Kidney epithelial cell (primary cell): ENCODE measurements around the gene FZD4. TPM values are rescaled to one million over a fixed set of nuclear protein-coding genes. Genes with fewer than 3 reads are reported as not detected.
"Not testable (repeated sequence)": the region's sequence is repeated elsewhere in the genome, so short reads cannot be mapped to it uniquely, and the experiment has no call there.

ENCODE experiments used
- DNase-seq: peaks from one replicate; pipeline ENCODE4 v3.0.0-alpha.2; 2010; ENCODE audit warnings: low read depth
- H3K27me3 ChIP-seq: 2 replicates; pipeline ENCODE4 v1.6.0; 2011; ENCODE audit warnings: low read length; ENCODE audit not compliant: control insufficient read depth, insufficient read depth
- H3K36me3 ChIP-seq: 2 replicates; pipeline ENCODE4 v1.5.1; 2011; ENCODE audit warnings: low read length; ENCODE audit not compliant: control insufficient read depth, insufficient read depth
- H3K4me3 ChIP-seq: 2 replicates; pipeline ENCODE4 v1.5.1; 2011; ENCODE audit warnings: low read depth, mild to moderate bottlenecking, control low read depth, low read length
- total RNA-seq: library from RNA; depleted of rRNA; stranded (reverse); fragments of >200 nt; gene quantifications from 2 replicates; pipeline ENCODE4 v1.2.3, GENCODE V29; 2015
- TF ChIP-seq, protein P1 (sequence below): IDR thresholded peaks from 2 replicates; pipeline ENCODE4 v1.5.1; 2011; ENCODE audit warnings: mild to moderate bottlenecking, moderate library complexity, low read length, control low read depth, inconsistent platforms; ENCODE audit not compliant: insufficient read depth, poor library complexity, severe bottlenecking

FZD4 gene
- total RNA-seq, 1 donor from 2014 or later, result 7.5 TPM

DNA sequence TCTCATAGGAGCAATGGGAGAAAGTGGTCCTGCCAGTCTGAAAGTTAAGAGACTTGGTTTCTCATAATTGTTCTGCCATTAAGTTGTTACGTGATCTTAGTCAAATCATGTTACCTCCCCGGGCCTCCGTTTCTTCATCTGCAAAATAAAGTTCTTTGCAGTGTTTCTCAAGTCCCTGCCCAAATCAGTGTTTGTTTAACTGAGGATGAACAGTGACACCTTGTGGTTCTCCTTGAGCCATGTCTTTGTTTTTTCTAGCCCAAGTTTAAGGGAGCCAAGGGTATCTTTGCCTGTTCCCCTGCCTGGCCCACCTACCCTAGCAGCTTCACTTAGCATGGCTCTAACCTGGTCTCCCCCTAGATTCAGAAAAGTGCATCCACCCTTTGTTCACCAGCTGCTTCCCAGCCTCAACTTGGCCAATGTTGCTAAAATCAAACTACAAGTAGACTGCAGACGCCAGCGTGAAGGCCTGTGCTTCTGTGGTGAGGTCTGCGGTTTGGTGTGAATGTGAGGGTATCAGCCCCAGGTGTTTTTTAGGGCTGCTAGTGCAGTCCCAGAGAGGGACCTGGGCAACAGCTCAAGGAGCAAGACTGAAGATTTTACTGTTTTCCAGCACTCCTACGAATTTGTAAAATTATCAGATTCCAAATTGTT lies 35.5 kb downstream of the FZD4 start:
- TF ChIP-seq, protein P1, sequence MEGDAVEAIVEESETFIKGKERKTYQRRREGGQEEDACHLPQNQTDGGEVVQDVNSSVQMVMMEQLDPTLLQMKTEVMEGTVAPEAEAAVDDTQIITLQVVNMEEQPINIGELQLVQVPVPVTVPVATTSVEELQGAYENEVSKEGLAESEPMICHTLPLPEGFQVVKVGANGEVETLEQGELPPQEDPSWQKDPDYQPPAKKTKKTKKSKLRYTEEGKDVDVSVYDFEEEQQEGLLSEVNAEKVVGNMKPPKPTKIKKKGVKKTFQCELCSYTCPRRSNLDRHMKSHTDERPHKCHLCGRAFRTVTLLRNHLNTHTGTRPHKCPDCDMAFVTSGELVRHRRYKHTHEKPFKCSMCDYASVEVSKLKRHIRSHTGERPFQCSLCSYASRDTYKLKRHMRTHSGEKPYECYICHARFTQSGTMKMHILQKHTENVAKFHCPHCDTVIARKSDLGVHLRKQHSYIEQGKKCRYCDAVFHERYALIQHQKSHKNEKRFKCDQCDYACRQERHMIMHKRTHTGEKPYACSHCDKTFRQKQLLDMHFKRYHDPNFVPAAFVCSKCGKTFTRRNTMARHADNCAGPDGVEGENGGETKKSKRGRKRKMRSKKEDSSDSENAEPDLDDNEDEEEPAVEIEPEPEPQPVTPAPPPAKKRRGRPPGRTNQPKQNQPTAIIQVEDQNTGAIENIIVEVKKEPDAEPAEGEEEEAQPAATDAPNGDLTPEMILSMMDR, result peak; percentile 56
- no peak for DNase-seq
- Histone ChIP-seq H3K27me3 (no peaks in the 10 kb centered on the region), H3K4me3 (no peak overlapping the region), H3K36me3 (no peaks in the 10 kb centered on the region)

DNA sequence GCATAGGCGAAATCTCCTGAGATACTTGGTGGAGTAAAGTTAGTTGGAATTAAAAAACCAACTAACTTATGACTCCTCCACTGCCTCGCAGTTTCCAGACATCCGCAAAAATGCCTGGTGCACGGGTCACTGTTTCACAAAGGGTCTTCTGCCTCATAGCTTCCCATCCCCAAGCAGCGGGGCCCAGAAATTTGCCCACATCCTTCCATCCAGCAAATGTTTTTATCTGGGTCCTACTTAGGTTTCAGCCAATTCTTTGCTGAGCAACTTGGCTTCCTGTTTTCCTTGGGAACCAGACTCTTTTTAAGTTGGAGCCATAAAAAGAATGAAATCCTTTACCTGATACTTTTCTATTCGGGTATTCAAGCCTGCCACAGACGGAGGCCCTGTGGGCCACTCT lies 36.2 kb downstream of the FZD4 start:
- DNase-seq, result no peak
- H3K27me3 ChIP-seq, result no peaks in the 10 kb centered on the region
- no peaks in the 10 kb centered on the region for H3K36me3 ChIP-seq
- TF ChIP-seq, protein P1, result no peak
- H3K4me3 ChIP-seq, result no peak overlapping the region

DNA sequence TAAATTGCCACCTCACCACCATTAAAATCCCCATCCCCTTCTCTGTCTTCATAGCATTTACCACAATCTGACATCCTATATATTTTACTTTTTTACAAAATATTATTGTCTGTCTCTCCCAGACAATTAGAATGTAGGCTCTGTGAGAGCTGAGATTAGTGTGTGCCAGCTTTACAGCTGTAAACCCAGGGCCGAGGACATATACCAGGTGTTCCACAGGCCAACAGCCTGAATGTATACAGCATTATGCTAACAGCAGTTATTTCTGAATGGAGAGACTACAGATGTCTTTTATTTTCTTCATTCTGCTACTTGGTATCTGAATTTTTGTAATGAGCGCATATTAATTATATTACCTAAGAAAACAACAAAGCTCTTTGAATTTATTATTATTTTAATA lies 36.7 kb downstream of the FZD4 start:
- DNase-seq, result no peak
- Histone ChIP-seq H3K27me3 (no peaks in the 10 kb centered on the region), H3K36me3 (no peaks in the 10 kb centered on the region), H3K4me3 (no peak overlapping the region)
- TF ChIP-seq, protein P1, result no peak

DNA sequence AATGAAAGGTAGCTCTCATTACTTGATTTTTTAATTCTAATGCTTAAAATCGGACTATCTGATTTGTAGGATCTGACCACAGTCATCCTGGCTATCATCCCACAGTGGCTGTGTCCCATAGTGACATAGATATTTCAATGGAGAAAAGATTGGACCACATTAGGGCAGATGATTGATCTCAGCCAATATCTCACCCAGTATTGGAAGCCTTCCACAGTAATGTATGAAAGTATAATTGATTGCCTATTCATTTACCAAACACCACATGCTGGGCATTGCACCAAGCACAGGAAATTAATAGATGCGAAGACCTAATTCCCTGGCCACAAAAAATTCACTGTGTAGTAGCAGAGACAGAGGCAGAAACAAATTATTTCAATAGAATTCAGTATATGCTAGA lies 37.6 kb downstream of the FZD4 start:
- no peaks in the 10 kb centered on the region for H3K36me3 ChIP-seq
- TF ChIP-seq, protein P1, result no peak
- DNase-seq, result no peak

DNA sequence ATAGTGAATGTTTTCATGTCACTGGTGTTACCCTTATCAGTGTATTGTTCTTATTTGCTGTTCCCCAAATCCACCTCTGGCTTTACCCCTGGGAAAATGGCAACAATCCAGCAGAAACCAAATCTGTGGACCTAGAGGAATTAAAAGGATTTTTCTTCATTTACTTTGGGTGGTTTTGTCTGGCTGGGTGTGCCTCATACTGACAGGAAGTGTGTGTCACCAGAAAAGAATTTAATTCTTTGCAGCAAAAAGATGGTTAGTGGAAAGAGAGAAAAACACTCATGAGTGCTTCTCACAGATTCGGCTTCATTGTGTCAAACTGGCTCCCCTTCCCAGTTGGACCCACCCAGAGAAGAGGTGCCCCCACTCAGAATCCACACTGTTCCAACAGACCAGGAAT lies 38.9 kb downstream of the FZD4 start:
- TF ChIP-seq, protein P1, result no peak
- no peaks in the 10 kb centered on the region for H3K27me3 ChIP-seq
- no peak overlapping the region for H3K4me3 ChIP-seq
- peak; percentile 55 for DNase-seq
- no peaks in the 10 kb centered on the region for H3K36me3 ChIP-seq

More for the DNA sequence above, 37.6 kb downstream of the FZD4 start:
- H3K27me3 ChIP-seq, result no peaks in the 10 kb centered on the region
- no peak overlapping the region for H3K4me3 ChIP-seq

DNA sequence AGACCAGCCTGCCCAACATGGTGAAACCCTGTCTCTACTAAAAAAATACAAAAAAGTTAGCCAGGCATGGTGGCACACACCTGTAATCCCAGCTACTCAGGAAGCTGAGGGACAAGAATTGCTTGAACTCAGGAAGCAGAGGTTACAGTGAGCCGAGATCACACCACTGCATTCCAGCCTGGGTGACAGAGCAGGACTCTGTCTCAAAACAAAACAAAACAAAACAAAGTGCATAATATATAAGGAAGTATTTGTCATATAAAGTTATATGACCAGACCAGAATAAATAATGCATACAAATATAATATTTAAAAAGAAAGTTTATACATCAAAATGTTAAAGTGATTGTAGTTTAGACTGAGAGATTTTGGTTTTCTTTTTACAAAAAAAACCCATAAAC lies 39.3 kb downstream of the FZD4 start:
- H3K27me3 ChIP-seq, H3K4me3 ChIP-seq, DNase-seq, H3K36me3 ChIP-seq: not testable (repeated sequence)
